SIG-M5 treated with dmso at 0.1 percent for 504 hours (cell line): ENCODE results near the gene DYNLT4.
"Not testable (repeated sequence)": the region's sequence is repeated elsewhere in the genome, so short reads cannot be mapped to it uniquely, and the experiment has no call there.

Source experiments
- DNase-seq: peaks from one replicate; lab custom pipeline; 2025; ENCODE audit not compliant: unreplicated experiment; lab: John Stamatoyannopoulos, UW

Gene DYNLT4

DNA sequence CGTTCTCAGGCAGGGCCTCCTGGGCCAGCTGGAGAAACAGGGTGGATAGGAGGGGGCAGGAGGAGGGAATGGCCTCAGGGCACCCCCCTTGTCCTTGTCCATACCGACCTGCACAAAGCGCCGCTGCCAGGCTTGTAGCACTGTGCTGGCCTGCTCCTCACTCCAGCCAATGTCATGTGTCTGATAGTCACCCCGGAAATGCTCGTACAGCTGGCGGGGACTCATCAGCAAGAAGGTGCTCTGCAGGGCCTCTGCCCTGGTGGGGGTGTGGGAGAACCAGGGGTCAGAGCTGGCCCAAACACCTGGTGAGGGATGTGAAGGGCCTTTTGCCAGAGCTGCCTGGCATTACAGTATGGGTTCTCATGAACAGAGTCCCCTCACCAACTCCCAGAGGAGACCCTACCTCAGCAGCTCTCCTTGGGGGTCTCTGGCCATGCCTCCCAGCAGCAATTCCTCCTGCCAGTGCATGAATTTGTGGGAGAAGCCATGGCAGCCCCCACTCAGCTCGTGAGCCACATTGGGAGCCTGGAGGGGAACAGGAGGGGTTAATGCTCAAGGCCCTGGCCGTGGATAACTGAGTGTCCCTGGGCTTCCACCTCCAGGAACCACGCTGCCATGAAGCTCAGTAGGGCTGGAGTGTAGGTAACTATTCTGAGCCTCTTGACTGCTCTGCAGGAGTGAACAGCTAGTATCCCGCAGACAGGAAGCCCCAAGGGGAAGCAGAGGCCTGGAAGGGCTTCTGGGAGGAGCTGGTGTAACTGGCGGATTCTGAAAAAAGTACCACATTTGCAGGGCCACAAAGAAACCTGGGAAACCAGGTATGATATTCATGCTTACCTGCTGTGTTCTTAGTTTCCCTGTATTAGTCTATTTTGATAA is 22.6 kb upstream of the DYNLT4 start:
- no peak for DNase-seq

DNA sequence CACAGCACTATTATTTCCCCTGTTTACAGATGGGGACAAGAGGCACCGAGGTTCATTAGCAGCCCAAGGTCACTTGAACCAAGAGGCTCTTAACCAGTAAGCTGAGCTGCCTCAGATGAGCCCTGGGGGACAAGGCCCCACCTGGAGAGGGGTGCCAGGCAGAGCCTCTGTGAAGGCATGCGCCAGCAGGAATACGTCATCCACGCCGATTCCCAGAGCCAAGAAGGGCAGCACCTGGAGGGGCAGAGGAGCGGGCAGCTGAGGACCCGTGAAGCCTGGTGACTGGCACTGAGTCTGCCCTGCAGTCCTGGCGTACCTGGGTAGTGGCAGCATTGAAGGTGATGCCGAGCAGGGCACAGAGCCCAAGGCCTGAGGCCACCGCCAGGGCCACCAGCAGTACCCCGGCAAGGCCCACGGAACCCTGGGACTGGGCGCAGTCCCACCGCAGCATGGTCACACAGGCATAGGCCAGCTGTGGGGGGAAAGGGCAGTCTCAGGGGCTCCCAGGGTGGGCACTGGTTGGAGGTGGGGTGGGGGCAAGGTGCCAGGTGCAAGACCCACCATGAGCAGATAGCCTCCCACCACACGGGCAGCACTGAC is 21.8 kb upstream of the DYNLT4 start:
- DNase-seq, result no peak

DNA sequence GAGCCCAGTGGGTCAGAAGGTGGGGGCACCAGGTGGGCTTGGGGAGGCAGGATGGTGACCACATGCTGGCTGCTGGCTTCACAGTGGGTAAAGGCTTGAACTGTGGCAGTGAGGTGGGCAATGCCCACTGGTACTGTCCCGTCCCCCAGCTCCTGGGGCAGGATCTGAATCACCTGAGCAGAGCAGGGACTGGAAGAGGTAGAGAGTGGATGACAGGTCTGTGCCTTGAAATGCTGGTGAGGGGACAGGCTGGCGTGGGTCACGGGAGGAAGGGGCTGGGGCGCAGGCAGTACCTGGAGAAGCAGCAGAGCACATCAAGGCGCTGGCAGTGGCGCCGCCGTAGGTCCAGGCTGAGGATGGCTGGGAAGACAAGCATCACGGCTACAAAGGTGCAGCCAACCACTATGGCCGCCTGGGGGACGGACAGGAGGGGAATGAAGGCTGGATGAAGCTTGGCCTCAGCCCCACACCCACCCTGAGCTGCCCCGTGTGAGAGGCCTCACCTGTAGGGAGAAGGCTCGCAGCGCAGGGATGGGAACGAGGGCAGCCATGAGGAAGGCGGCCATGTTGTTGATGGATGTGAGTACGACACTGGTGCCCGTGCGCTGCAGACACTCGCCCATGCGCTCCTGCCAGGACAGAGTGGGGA is 21.0 kb upstream of the DYNLT4 start:
- no peak for DNase-seq

DNA sequence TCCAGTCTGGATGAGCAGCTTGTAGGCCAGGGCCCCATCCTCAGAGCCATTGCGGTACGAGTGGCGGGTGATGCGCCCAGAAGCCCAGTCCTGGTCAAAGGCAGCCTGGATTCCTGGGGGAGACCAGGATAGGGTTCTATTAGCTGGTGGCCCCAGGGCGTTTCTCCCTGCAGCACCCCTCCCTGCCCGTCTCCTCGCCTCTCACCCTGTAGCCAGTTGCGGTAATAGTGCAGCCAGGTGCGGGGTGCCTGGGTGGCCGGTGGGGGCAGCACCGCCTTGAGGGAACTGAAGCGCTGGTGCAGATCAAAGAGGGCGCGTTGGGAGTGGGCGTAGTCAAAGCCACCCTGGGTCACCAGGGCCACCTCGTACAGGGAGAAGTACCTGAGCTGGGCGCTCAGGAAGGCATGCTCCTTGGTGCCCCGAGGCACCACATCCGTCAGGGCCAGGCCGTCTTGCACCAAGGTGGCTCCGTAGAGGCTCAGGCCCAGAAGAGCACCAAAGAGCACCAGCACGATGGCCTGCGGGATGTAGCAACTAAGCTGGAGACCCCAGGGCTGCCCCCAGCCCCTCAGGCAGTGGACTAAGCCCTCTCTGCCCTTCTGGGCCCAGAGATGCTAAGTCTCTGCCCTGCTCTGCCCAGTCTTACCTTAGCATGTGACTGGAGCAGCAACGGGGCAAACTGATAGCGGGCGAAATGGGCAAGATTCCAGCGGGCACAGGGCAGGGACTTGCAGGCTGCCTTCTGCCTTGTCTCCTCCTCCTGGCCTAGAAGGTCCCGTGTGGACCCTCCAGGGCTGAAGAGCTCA is 20.2 kb upstream of the DYNLT4 start:
- no peak for DNase-seq

GRCh38 chr1:44826375-44827196 is 19.4 kb upstream of the DYNLT4 start:
- DNase-seq, result peak; percentile 50

DNA sequence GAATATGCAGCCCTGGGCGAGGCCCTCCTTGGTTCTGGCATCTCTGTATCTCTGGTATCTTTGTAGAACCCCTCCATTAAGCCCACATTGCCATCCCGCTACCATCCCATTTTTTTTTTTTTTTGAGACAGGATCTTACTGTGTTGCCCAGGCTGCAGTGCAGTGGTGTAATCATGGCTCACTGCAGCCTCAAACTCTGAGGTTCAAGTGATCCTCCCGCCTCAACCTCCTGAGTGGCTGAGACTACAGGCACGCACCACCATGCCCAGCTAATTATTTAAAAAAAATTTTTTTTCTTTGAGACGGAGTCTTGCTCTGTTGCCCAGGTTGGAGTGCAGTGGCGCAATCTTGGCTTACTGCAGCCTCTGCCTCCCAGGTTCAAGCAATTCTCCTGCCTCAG is 17.2 kb upstream of the DYNLT4 start:
- DNase-seq, result not testable (repeated sequence)

GRCh38 chr1:44822981-44823451 is 15.9 kb upstream of the DYNLT4 start:
- no peak for DNase-seq

GRCh38 chr1:44822131-44822701 is 15.1 kb upstream of the DYNLT4 start:
- DNase-seq, result no peak

GRCh38 chr1:44821240-44821715 is 14.1 kb upstream of the DYNLT4 start:
- DNase-seq, result no peak

- no peak for DNase-seq
Observed at GRCh38 chr1:44820328-44821239, 13.4 kb upstream of the DYNLT4 start.

DNA sequence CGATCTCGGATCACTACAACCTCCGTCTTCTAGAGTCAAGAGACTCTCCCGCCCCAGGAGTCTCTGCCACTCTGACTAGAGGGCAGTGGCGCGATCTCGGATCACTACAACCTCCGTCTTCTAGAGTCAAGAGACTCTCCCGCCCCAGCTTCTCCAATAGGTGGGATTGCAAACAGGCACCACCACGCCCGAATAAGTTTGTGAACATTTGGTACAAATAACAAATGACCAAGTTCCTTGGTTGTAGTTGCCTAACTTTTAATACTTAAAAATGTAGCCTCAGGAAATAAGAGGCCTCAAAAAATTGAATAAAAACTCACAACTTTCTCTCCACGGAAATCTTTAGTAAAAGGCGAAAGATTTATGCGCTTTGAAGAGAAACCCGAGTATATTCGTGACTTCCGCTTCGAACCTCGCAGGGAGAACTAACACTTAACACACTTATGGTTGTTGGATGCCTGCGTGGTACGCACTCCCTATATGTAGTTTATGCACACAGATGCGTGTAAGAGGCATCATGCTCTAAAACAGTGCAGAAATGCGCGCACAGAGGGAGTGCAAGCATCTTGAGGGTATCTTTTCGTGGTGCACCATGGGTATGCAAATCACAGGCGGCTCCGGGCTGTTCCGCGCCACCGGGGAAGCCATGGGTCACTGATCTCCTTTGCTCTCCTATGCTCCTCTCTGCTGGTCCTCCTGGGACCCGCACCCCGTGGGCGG is 12.6 kb upstream of the DYNLT4 start:
- DNase-seq, result peak; percentile 93

- DNase-seq, result no peak
Observed at GRCh38 chr1:44819196-44819607, 12.1 kb upstream of the DYNLT4 start.

GRCh38 chr1:44817771-44818495 is 10.8 kb upstream of the DYNLT4 start:
- DNase-seq, result no peak

GRCh38 chr1:44817307-44817706 is 10.2 kb upstream of the DYNLT4 start:
- DNase-seq, result no peak

DNA sequence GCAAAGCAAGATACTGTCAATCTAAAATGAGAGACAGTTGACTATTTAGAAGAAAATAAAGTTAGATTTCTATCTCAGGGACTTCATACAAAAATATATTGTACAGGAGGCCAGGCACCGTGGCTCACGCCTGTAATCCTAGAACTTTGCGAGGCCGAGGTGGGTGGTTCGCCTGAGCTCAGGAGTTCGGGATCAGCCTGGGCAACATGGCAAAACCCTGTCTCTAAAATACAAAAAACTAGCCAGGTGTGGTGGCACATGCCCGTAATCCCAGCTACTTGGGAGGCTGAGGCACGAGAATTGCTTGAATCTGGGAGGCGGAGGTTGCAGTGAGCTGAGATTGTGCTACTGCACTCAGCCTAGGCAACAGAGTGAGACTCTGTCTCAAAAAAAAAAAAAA is 8.8 kb upstream of the DYNLT4 start:
- DNase-seq, result not testable (repeated sequence)

DNA sequence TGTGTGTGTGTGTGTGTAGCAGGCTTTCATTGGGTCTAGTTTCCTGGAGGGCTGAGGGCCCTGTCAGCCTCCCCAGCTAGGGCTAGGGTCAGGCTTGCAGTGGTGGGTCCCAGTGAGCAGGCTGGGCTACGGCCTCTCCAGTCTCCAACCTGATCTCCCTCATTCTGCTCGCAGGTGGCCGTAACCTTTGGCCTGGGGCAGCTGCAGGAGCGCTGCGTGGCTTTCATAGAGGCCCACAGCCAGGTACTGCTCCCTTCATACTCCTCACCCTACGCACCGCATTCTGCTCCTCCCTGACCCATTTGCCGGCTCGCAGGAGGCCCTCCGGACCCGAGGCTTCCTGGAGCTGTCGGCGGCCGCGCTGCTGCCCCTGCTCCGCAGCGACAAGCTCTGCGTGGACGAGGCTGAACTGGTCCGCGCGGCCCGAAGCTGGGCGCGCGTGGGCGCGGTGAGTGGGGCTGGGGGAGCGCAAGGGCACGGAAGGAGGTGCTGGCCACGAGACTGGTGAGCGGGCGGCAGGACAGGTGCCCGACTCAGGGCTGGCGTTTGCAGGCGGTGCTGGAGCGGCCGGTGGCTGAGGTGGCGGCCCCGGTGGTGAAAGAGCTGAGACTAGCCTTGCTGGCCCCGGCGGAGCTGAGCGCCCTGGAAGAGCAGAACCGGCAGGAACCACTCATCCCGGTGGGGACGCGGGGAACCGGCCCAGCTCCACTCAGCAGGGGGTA is 5.8 kb upstream of the DYNLT4 start:
- no peak for DNase-seq

DNA sequence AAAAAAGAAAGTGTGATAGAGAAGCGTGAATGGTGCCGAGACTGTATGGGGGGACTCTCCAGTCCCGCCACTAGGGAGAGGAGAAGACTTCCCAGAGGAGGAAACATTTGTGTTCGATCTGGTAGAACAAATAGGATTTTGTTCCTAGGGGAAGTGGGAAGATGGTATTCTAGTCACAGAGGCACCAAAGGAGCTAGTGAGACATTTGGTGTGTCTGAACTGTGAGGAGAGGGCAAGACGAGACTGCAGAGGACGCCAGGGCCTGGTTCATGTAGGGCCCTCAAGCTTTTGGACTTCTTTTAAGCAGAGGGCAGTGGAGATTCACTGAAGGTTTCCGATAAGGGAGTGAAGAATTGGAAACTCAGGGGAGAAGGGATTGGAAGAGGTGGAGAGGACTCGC is 4.1 kb upstream of the DYNLT4 start:
- no peak for DNase-seq
